ENCODE results near the gene NDUFV2. TPM values are rescaled to one million over a fixed set of nuclear protein-coding genes. Genes with fewer than 3 reads are reported as not detected.

Gene NDUFV2
- polyA plus RNA-seq, 1 experiment: 207 TPM

DNA sequence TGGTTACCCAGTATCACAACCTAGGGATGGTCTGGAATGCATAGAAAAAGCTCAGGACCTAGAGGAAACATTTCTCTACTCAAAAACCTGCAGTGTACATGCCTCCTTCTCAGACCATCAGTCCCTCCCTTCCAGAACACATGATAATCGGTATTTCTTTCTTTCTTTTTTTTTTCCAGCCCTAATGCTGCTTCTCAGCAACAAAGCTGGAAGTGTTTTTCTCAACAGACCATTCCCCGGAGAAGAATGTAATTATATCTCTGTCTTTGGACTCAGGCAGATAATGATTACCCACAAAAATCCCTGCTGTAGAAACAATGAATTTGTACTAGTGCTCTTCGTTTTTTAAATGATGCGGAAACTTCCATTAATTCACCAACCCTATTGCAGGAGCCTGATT, 44.1 kb upstream of the NDUFV2 start:
- no peak overlapping the region for H3K27ac ChIP-seq (ENCODE audit: low read depth, low read length)
- no peaks in the 10 kb centered on the region for H3K27me3 ChIP-seq (ENCODE audit: control insufficient read depth, insufficient read depth, low read length)
- ChIA-PET POLR2A (no interaction called here), CTCF (interaction anchor here (1.1 to 4.1 kb wide), 2 partner anchors 362 to 405 kb away, joined by 5 to 14 read pairs; no protein-coding TSS in a partner anchor)
- TF ChIP-seq, protein P1, sequence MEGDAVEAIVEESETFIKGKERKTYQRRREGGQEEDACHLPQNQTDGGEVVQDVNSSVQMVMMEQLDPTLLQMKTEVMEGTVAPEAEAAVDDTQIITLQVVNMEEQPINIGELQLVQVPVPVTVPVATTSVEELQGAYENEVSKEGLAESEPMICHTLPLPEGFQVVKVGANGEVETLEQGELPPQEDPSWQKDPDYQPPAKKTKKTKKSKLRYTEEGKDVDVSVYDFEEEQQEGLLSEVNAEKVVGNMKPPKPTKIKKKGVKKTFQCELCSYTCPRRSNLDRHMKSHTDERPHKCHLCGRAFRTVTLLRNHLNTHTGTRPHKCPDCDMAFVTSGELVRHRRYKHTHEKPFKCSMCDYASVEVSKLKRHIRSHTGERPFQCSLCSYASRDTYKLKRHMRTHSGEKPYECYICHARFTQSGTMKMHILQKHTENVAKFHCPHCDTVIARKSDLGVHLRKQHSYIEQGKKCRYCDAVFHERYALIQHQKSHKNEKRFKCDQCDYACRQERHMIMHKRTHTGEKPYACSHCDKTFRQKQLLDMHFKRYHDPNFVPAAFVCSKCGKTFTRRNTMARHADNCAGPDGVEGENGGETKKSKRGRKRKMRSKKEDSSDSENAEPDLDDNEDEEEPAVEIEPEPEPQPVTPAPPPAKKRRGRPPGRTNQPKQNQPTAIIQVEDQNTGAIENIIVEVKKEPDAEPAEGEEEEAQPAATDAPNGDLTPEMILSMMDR (IDR thresholded peaks at IDR 0.05; ENCODE audit: low read depth, low read length): no peak
- H3K4me3 ChIP-seq (ENCODE audit: low read depth, low read length): no peak overlapping the region
- DNase-seq (ENCODE audit: low read depth, low spot score): no peak
- no peaks in the 10 kb centered on the region; the same call in 1 of the 2 replicates for H3K9me3 ChIP-seq (ENCODE audit: control insufficient read depth, insufficient read depth, low read length)

DNA sequence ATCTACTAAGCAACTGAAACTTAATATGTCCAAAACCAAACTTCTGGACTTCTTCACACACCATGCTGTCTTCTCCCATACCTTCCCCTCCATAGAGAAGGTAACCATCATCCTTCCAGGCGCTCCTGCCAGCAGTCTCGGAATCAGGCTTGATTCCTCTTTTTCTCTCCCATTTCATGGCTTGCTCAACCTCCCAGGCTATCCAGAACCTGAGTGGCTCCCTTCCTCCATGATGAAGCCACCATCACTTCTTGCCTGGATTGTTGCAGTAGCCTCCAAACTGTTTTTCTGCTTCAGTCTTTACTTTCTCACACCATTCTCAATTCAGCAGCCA, 40.1 kb upstream of the NDUFV2 start:
- no peak for DNase-seq (ENCODE audit: low read depth, low spot score)
- ChIA-PET CTCF (no interaction called here), POLR2A (no interaction called here)
- Histone ChIP-seq H3K27ac (ENCODE audit: low read depth, low read length) (no peak overlapping the region), H3K9me3 (ENCODE audit: control insufficient read depth, insufficient read depth, low read length) (no peaks in the 10 kb centered on the region; the same call in 1 of the 2 replicates), H3K4me3 (ENCODE audit: low read depth, low read length) (no peak overlapping the region), H3K27me3 (ENCODE audit: control insufficient read depth, insufficient read depth, low read length) (no peaks in the 10 kb centered on the region)
- TF ChIP-seq, protein P1 (IDR thresholded peaks at IDR 0.05; ENCODE audit: low read depth, low read length): no peak

DNA sequence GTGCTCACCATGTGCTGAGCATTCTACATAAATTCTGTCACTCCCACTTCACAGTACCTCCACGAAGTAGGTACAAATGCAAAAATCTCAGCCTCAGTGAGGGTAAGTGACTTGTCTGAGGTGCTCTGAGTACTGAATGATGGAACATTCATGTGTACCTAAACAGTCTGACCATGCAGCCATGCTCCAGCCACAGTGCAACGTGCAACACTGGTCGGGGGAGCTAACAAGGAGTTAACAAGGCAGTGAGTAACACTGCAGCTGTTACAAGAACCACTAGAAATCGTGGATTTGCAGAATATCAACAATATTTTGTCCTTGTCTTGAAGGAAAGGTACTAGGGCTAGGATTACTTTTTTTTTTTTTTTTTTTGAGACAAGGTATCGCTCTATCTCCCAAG, 36.6 kb upstream of the NDUFV2 start:
- ChIA-PET POLR2A (interaction anchor here (0.5 kb wide), 1 partner anchor 735 kb away, joined by 3 read pairs; no protein-coding TSS in a partner anchor), CTCF (interaction anchor here (1.1 to 1.4 kb wide), 2 partner anchors 8 to 411 kb away, joined by 4 to 6 read pairs; no protein-coding TSS in a partner anchor)
- no peak overlapping the region for H3K4me3 ChIP-seq (ENCODE audit: low read depth, low read length)
- TF ChIP-seq, protein P1 (IDR thresholded peaks at IDR 0.05; ENCODE audit: low read depth, low read length): no peak
- H3K27ac ChIP-seq (ENCODE audit: low read depth, low read length): no peak overlapping the region
- H3K27me3 ChIP-seq (ENCODE audit: control insufficient read depth, insufficient read depth, low read length): no peaks in the 10 kb centered on the region
- H3K9me3 ChIP-seq (ENCODE audit: control insufficient read depth, insufficient read depth, low read length): no peaks in the 10 kb centered on the region
- DNase-seq (ENCODE audit: low read depth, low spot score): no peak

DNA sequence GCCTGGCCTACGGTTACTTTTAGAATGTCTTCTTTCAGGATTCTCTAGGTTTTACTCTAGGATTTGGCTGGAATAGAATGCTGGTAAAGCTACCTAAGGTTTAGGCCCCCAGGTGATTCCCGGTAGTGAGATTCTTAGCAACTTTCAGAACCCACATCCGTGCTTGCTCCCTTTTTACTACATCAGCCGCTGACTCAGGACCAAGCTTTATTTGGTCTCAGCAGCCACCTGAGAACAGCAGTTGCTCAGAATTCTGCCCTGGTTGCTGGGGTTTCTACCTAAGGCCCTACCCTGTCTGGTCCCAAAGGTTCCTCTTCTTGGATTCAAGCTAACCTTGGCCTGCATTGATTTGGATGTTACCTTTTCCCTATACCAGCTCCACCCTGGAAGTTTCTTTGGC, 36.1 kb upstream of the NDUFV2 start:
- POLR2A ChIA-PET: interaction anchor here (0.6 kb wide), 1 partner anchor 265 kb away, joined by 3 read pairs; no protein-coding TSS in a partner anchor

DNA sequence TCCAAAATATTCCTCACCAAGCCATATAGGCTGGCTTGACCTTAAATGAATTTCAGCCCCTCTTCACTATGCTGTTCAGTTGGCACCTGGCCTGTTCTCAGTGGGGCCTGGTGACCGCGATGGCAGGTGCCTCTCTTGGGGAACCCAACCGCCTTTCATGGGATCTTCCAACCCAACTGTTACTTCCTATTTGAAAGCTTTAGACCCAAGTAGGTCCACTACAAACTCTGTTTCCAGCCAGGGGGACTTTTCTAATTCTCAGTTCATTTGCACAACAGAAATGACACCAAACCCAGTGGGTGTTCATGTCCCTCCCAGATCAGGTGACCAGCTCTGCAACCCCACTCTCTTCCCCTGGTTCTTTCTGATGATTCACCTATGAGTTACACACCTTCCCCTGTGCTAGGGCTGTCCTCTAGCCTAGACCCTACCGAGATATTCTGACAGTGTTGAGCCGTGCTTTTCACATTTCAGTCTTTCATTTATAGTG, 35.6 kb upstream of the NDUFV2 start:
- no peak overlapping the region for H3K27ac ChIP-seq (ENCODE audit: low read depth, low read length)
- POLR2A ChIA-PET: interaction anchor here (0.6 kb wide), 1 partner anchor 265 kb away, joined by 3 read pairs; no protein-coding TSS in a partner anchor
- TF ChIP-seq, protein P1 (IDR thresholded peaks at IDR 0.05; ENCODE audit: low read depth, low read length): no peak
- DNase-seq (ENCODE audit: low read depth, low spot score): no peak
- H3K9me3 ChIP-seq (ENCODE audit: control insufficient read depth, insufficient read depth, low read length): no peaks in the 10 kb centered on the region
- CTCF ChIA-PET: interaction anchor here (0.9 kb wide), 1 partner anchor 79 kb away, joined by 3 read pairs; no protein-coding TSS in a partner anchor
- no peaks in the 10 kb centered on the region for H3K27me3 ChIP-seq (ENCODE audit: control insufficient read depth, insufficient read depth, low read length)
- no peak overlapping the region for H3K4me3 ChIP-seq (ENCODE audit: low read depth, low read length)

More for the DNA sequence above, 36.1 kb upstream of the NDUFV2 start:
- H3K27ac ChIP-seq (ENCODE audit: low read depth, low read length): no peak overlapping the region
- TF ChIP-seq, protein P1 (IDR thresholded peaks at IDR 0.05; ENCODE audit: low read depth, low read length): no peak
- H3K9me3 ChIP-seq (ENCODE audit: control insufficient read depth, insufficient read depth, low read length): no peaks in the 10 kb centered on the region
- no peaks in the 10 kb centered on the region for H3K27me3 ChIP-seq (ENCODE audit: control insufficient read depth, insufficient read depth, low read length)
- DNase-seq (ENCODE audit: low read depth, low spot score): no peak
- no peak overlapping the region for H3K4me3 ChIP-seq (ENCODE audit: low read depth, low read length)
- CTCF ChIA-PET: interaction anchor here (0.9 to 1.4 kb wide), 2 partner anchors 78 to 412 kb away, joined by 3 to 6 read pairs; no protein-coding TSS in a partner anchor

All from AG04450 (cell line).